Upper lobe of left lung (tissue), 6 donors: ENCODE measurements around the gene SYNGR1. TPM values are rescaled to one million over a fixed set of nuclear protein-coding genes. Genes with fewer than 3 reads are reported as not detected.
"Not testable (repeated sequence)": the region's sequence is repeated elsewhere in the genome, so short reads cannot be mapped to it uniquely, and the experiment has no call there.

ENCODE experiments used
- ATAC-seq, 2 donors: fragments of 200-7000 bp; cut with Tn5 transposase; one replicate each; pipeline ENCODE4 v1.9.1; 2022; ENCODE audit warnings: mild to moderate bottlenecking in 2 of 2, moderate library complexity in 2 of 2; ENCODE audit not compliant: low FRiP score in 2 of 2
- DNase-seq, 2 donors: peaks; one replicate each; pipeline ENCODE4 v3.0.0-alpha.2; 2019 to 2020
- H3K27ac ChIP-seq, 4 donors: fragments of 200-600 bp; sonication (generic); one replicate each; pipeline ENCODE4 v1.5.1; 2016 to 2019
- H3K27me3 ChIP-seq, 4 donors: fragments of 200-600 bp; sonication (generic); one replicate each; pipeline ENCODE4 v1.5.1; 2017 to 2019
- H3K36me3 ChIP-seq, 4 donors: fragments of 200-600 bp; sonication (generic); one replicate each; pipeline ENCODE4 v1.5.1; 2016 to 2019
- H3K4me1 ChIP-seq, 4 donors: fragments of 200-600 bp; sonication (generic); one replicate each; pipeline ENCODE4 v1.5.1; 2018 to 2019
- H3K4me3 ChIP-seq, 4 donors: fragments of 200-600 bp; sonication (generic); one replicate each; pipeline ENCODE4 v1.5.1; 2017 to 2019; ENCODE audit warnings: mild to moderate bottlenecking in 2 of 4, moderate library complexity in 1 of 4
- H3K9me3 ChIP-seq, 4 donors: fragments of 200-600 bp; sonication (generic); one replicate each; pipeline ENCODE4 v1.5.1; 2018 to 2019
- CTCF ChIP-seq, 6 experiments: fragments of 450-650 bp in 4 of 6; fragments of 200-600 bp in 2 of 6; sonication (generic) in 2 of 6; IDR thresholded peaks; one replicate each; pipeline ENCODE4 v1.5.1; 2016 to 2019; ENCODE audit warnings: antibody characterized with exemption in 6 of 6
- EP300 ChIP-seq, 4 donors: sonication (generic); formaldehyde crosslinking; IDR thresholded peaks; one replicate each; pipeline ENCODE4 v1.5.1; 2017; ENCODE audit warnings: antibody characterized with exemption in 4 of 4, control low read depth in 2 of 4
- POLR2A ChIP-seq, 4 donors: fragments of 450-650 bp; IDR thresholded peaks; one replicate each; pipeline ENCODE4 v1.5.1; 2016 to 2017; ENCODE audit warnings: antibody characterized with exemption in 4 of 4, mild to moderate bottlenecking in 2 of 4
- POLR2AphosphoS5 ChIP-seq, 2 donors: sonication (generic); formaldehyde crosslinking; IDR thresholded peaks; one replicate each; pipeline ENCODE4 v1.5.1; 2017; ENCODE audit warnings: antibody characterized with exemption in 2 of 2
- WGBS, 2 donors: methylation state at CpG; one replicate each; pipeline ENCODE4 v1.1.5; 2017 to 2018; 5-methylcytosine and 5-hydroxymethylcytosine counted together
- total RNA-seq, 6 donors: library from RNA; depleted of rRNA in 4 of 6; stranded (reverse); fragments of >200 nt in 4 of 6; gene quantifications; one replicate each; pipeline versions ENCODE4 v1.1.0 to v1.2.1, GENCODE V29; 2016 to 2021
- donor health status: DM: no; HTN: no; CAD: no; lungs with moderate emphysema.
- donor health status: DM: no; HTN: yes; CAD: no; lungs with severe emphysema.

The SYNGR1 gene
- total RNA-seq, 6 donors from 2014 or later = 2.0 to 14.6 (median 5.3) TPM

GRCh38 chr22:39317084-39317774 is 32.6 kb upstream of the SYNGR1 start:
- DNase-seq (no peak), ATAC-seq (no peak)
- no peaks in the 10 kb centered on the region for H3K9me3 ChIP-seq
- 40 to 63% methylated on average over 5 to 9 of the region's 9 CpGs for WGBS, 2 donors
- peak overlapping the region in 2 of 4 donors; percentile 13 to 92 for H3K4me3 ChIP-seq
- TF ChIP-seq POLR2A (IDR thresholded peaks at IDR 0.05) (no peak), CTCF (IDR thresholded peaks at IDR 0.05) (no peak), EP300 (IDR thresholded peaks at IDR 0.05) (no peak), POLR2AphosphoS5 (IDR thresholded peaks at IDR 0.05) (no peak)
- H3K4me1 ChIP-seq = peaks cover 35 to 54% (median 43%) of the 10 kb centered on the region in 4 donors
- H3K27ac ChIP-seq = peak overlapping the region in 2 of 4 donors; percentile 93 to 99
- peaks cover 49 to 60% (median 56%) of the 10 kb centered on the region in 4 donors for H3K36me3 ChIP-seq
- no peaks in the 10 kb centered on the region for H3K27me3 ChIP-seq

DNA sequence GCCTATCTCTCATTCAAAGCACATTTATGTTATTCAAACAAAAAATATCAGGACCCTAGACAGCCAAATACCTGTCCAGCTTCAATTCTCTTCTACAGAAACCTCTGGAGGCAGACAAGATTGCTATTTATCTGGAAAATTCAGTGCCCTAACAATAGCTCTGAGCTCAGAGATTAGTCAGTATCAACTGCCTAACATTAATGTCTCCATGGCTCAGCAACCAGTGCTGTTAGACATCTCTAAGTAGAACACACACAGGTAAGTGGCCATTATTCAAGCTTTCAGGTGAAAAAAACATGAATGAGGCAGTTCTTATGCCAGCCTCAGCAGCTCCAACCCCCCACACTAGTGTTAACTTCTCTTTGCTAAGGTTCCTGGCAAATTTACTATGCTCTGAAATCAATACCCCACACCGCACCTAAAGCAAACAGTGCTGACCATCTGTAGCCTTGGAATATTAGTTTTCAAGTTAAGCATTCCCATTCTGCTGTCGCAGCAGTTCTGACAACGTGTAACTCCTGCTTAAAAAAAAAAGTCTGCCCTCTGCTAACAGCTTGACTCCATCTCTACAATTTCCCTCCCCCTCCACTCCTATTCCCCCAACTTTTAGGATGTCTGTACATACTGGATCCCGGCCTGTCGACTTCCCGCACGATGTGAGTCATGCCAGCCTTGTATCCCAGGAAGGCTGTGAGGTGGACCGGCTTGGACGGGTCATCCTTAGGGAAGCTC is 31.9 kb upstream of the SYNGR1 start:
- peaks cover 42 to 53% (median 49%) of the 10 kb centered on the region in 4 donors for H3K36me3 ChIP-seq
- peak overlapping the region in 3 of 4 donors; percentile 63 to 92 (median 77) for H3K4me3 ChIP-seq
- H3K27me3 ChIP-seq = no peaks in the 10 kb centered on the region
- DNase-seq (no peak), ATAC-seq (no peak)
- TF ChIP-seq POLR2AphosphoS5 (IDR thresholded peaks at IDR 0.05) (peak; percentile 10 to 31), CTCF (IDR thresholded peaks at IDR 0.05) (no peak), EP300 (IDR thresholded peaks at IDR 0.05) (no peak)
- H3K4me1 ChIP-seq = peaks cover 35 to 54% (median 43%) of the 10 kb centered on the region in 4 donors
- no peaks in the 10 kb centered on the region for H3K9me3 ChIP-seq
- WGBS, 2 donors = 16 to 17% methylated on average over 9 of the region's 9 CpGs
- H3K27ac ChIP-seq = peak overlapping the region in 3 of 4 donors; percentile 93 to 99 (median 99)

DNA sequence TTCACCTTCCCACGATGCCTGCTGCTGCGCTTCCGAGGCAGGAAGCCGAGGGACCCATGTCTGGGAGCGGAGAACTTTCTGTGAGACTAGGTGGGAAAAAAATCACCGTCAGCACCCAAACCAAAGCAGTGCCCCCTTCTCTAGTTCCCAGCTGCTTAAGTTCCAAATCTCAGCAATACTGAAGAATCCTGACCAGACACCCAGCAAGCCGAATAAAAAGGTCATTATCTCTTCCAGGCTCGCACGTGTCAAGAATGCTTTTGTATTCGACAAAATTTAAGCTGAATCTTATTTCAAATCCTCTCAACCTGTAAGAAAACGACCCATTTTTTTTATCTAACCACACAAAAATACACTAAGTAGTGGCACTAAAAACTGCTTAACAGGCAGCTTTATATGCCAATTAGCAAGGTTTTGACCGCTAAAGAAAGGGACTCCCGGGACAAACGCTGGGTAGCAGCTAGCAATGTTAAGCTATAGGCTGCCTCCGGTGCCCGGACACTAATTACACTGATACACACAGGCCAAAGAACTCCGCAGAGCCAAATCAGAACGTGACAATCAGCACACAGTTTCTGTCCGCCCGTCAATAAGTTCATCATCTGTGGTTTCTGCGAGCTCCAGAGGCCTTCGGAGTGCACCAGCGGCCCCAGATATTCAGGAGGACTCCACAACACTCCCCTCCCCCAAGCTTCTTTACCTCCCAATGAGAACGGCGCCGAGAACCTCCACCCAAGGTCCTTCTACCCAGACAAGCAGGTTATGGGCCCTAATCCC is 31.1 kb upstream of the SYNGR1 start:
- H3K4me1 ChIP-seq = peaks cover 35 to 54% (median 43%) of the 10 kb centered on the region in 4 donors
- H3K27me3 ChIP-seq = no peaks in the 10 kb centered on the region
- ATAC-seq = peak; percentile 4 to 13
- WGBS, 2 donors = 6 to 8% methylated on average over 19 to 24 of the region's 26 CpGs
- TF ChIP-seq POLR2A (IDR thresholded peaks at IDR 0.05) = no peak
- no peak for TF ChIP-seq CTCF (IDR thresholded peaks at IDR 0.05)
- no peak for TF ChIP-seq EP300 (IDR thresholded peaks at IDR 0.05)
- TF ChIP-seq POLR2AphosphoS5 (IDR thresholded peaks at IDR 0.05) = no peak
- no peaks in the 10 kb centered on the region for H3K9me3 ChIP-seq
- DNase-seq = peak in 1 of 2 donors; percentile 32
- peak overlapping the region; percentile 90 to 99 (median 96) for H3K27ac ChIP-seq
- H3K4me3 ChIP-seq = peak overlapping the region; percentile 63 to 92 (median 77)
- peaks cover 35 to 45% (median 41%) of the 10 kb centered on the region in 4 donors for H3K36me3 ChIP-seq

DNA sequence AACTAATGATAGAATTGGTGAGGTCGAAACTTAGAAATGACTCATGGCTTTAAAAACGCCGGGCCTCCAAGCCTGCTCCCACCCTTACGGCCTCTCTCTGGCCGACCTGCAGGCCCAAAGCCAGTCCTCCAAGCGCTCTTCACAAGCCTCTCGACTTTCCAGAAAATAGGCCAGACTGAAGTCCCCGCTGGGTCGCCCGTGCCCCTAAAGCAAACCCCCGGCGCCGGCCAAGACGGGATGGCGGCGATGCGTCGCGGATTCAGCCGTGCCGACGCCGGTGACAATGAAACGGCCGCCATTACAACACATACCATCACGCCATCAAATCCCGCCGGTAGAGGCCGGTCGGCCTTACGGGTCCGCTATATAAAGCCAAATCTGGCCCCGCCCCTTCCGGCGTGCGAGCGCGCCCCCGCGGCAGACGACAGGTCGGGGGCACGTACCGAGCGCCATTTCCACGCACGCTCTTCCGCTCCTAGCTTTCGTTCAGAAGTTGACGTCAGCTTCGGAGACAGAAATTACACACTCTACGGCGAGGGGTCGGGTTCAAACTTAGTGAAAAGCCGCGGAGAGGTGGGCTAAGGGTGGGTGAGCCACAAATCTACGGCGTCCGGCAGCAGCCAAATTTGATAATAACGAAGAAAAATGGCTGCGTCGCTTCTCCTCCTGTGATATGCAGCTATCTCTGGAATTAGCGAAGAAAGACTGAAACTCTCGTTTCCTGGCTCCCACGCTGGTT is 30.3 kb upstream of the SYNGR1 start, which contains the start of gene RPL3:
Gene RPL3 (minus strand): TSS at position 340 of the 739 bp plus-strand sequence. CDS start 26 bp downstream, at position 314.
- H3K27me3 ChIP-seq = no peaks in the 10 kb centered on the region
- peaks cover 35 to 54% (median 41%) of the 10 kb centered on the region in 4 donors for H3K4me1 ChIP-seq
- peak in 4 of 6 experiments; percentile 32 to 54 (median 42) for TF ChIP-seq CTCF (IDR thresholded peaks at IDR 0.05)
- TF ChIP-seq POLR2AphosphoS5 (IDR thresholded peaks at IDR 0.05) = peak; percentile 99 to 100
- TF ChIP-seq EP300 (IDR thresholded peaks at IDR 0.05) = peak in 1 of 4 donors; percentile 90
- peak; percentile 80 to 99 (median 90) for TF ChIP-seq POLR2A (IDR thresholded peaks at IDR 0.05)
- ATAC-seq = peak; percentile 96
- no peaks in the 10 kb centered on the region for H3K9me3 ChIP-seq
- 0% methylated on average over 14 to 44 of the region's 65 CpGs for WGBS, 2 donors
- peak within 1 kb of the TSS; percentile 63 to 92 (median 77) for H3K4me3 ChIP-seq
- H3K36me3 ChIP-seq = peaks cover 27 to 38% (median 34%) of the 10 kb centered on the region in 4 donors
- H3K27ac ChIP-seq = peak within 1 kb of the TSS; percentile 90 to 99 (median 96)
- peak; percentile 94 to 99 for DNase-seq

GRCh38 chr22:39320616-39321029 is 29.2 kb upstream of the SYNGR1 start:
- not testable (repeated sequence) for DNase-seq
- H3K27ac ChIP-seq = peak overlapping the region; percentile 90 to 99 (median 96)

More at GRCh38 chr22:39320616-39321029, 29.2 kb upstream of the SYNGR1 start:
- Histone ChIP-seq H3K36me3 (peaks cover 15 to 26% (median 22%) of the 10 kb centered on the region in 4 donors), H3K4me3 (peak overlapping the region in 3 of 4 donors; percentile 63 to 92 (median 77)), H3K4me1 (peaks cover 29 to 42% (median 34%) of the 10 kb centered on the region in 4 donors)
- not testable (repeated sequence) for H3K9me3 ChIP-seq, H3K27me3 ChIP-seq, ATAC-seq
- WGBS, 2 donors = 93 to 94% methylated on average over 24 of the region's 24 CpGs
